GM19240 (cell line): ENCODE results near the gene AGPAT2.

ENCODE experiments used
- DNase-seq: peaks from one replicate; pipeline ENCODE4 v3.0.0; 2011; ENCODE audit warnings: low spot score; ENCODE audit not compliant: insufficient read length

Gene AGPAT2

DNA sequence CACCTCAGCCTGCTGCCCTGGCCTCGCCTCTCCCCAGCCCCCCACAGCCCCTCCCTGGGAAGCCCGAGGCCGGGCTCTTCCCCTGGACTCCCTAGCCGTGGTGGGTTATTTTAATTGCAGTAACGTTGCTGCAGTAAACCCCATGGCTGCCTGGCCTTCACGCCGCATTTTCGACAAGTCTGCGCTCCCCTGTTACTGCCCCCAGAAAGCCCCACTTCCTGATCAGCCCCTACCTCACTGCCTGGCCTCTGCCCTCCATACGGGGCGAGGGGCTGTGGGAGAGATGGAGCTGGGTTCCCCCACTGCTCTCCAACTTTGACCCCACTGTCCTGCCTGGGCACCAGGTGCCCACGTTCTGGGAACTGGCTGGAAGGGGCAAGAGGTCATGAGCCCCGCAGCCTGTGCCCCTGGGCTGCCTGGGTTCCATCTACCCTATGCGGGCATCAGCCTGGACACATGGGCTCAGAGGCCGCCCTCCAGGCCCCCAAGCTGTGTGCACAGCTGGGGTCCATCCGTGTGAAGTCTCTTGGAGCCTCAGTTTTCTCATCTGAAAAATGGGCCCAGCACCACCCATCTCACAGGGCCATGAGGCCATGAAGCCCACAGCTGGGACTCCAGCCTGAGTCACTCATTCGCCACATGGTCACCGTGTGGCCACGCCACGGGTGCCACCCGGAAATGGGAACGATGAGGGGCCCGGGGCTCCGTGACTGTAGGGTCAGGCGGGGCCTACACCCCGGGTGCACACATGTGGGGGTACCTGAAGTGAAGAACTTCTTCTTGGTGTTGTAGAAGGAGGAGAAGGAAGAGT lies 13.1 kb downstream of the AGPAT2 start:
- no peak for DNase-seq

DNA sequence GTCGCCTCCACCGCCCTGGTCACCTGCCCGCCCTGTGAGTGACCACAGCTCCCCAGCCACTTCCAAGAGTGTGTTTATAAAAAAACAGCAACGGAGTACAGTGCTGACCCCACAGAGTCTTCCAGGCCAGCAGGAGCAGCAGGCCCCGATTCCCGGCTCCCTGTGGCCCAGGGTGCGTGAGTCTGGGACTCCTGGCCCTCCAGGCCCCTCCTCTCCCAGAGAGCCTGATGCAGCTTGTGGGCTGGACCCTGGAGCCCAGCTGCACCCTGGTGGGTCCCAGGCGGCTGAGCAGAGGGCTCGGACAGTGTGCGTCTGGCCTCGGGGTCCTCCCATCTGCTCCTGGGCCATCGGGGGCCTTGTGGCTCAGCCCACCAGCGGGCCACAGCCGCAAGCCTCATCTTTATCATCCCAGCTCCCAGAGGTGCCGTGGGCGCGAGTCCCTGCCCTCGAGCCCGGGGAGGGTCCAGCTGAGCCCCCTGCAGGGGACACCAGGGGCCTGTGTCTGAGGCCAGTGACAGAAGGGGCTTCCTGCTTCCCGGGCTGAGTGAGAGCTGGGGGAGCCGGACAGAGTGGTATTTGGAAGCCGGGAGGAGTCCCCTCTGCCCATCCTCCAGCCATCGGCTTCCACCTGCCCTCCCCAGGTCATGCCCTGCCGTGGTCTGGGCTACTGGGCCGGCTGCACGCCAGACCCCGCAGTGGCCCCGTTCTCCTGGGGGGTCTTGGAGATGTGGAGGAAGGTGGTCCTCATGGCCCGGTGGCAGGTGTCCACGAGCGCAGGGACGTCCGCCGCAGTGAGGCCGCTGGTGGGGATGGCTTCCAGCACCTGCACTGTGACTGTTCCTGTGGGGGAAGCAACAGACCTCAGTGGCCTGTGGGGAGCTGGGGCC lies 13.9 kb downstream of the AGPAT2 start:
- DNase-seq: no peak

DNA sequence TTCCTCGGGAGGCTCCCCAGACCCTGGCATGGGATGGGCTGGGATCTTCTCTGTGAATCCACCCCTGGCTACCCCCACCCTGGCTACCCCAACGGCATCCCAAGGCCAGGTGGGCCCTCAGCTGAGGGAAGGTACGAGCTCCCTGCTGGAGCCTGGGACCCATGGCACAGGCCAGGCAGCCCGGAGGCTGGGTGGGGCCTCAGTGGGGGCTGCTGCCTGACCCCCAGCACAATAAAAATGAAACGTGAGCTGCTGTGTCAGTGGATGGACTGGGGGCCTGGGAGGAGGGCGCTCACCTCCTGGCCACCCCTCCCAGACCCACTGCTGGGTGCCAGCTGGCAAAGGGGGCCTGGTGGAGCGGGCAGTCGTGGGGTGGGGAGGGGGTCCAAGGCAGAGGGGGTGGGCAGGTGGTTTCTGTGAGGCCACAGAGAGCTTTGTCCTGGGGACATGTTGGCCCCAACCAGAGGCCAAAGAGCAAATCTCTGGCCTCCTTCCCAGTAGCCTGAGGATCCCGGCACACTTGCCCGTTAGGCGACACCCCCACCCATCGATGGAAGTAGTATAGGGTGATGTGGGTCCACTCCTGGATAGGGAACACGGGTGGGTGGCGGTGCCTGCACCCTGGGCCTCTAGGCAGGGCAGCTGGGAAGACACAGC lies 14.7 kb downstream of the AGPAT2 start:
- DNase-seq: no peak

DNA sequence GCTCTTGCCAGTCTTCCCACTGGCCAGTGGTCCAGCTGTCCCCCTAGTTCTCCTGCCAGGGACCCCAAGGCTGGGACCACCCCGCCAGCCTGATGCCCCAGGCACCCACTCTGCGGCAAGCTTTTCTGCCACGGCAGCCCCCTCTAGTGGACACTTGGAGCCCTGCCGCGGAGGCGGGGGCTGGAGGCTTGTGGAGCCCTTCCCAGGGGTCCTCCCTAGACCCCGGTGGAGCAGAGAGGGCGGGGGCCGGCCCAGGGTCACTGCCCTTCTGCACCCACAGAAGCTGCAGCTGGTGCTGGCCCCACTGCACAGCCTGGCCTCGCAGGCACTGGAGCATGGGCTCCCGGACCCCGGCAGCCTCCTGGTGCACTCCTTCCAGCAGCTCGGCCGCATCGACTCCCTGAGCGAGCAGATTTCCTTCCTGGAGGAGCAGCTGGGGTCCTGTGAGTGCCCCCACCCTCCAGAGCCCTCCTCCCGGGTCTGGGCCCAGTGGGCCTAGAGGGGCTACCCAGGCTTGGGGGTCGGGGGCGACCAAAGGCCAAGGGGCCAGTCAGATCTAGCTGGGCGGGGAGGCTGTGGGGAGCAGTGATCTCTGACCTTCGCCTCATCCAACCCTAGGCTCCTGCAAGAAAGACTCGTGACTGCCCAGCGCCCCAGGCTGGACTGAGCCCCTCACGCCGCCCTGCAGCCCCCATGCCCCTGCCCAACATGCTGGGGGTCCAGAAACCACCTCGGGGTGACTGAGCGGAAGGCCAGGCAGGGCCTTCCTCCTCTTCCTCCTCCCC lies 15.4 kb downstream of the AGPAT2 start:
- peak; percentile 69 for DNase-seq

DNA sequence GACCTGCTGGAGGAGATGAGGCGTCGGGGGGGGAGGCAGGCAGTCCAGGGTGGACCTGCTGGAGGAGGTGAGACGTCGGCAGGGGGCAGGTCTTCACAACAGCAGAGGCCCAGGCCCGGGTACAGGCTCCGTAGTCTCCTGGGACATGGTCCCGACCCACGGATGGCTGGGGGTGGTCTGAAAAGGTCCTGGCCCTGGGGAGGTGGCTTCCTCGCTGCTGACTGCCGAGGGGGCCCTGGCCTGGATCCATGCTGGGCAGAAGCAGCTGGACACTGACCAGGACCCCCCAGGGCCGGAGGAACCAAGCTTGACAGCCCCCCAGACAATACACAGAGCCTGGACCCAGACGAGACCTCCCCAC lies 16.0 kb downstream of the AGPAT2 start:
- DNase-seq: no peak

DNA sequence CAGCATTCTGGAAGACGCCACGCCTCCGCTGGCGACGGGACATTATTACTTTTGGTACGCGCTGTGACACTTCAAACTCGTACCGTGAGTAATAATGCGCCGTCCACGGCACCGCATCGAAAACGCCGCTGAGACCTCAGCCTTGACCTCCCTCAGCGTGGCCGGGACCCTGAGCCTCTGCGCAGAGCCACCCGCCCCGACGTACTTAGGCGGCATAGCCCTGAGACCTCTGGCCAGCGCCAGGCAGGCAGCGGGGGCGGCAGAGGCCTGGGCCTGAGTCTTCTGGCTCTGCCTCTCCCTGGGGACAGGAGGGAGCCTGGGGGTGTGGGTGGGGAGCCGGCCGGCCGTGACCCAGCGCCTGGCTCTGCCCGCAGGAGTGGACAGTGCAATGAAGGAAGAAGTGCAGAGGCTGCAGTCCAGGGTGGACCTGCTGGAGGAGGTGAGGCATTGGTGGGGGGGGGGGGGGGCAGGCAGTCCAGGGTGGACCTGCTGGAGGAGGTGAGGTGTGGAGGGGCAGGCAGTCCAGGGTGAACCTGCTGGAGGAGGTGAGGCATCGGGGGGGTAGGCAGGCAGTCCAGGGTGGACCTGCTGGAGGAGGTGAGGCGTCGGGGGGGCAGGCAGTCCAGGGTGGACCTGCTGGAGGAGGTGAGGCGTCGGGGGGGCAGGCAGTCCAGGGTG lies 16.5 kb downstream of the AGPAT2 start:
- no peak for DNase-seq

DNA sequence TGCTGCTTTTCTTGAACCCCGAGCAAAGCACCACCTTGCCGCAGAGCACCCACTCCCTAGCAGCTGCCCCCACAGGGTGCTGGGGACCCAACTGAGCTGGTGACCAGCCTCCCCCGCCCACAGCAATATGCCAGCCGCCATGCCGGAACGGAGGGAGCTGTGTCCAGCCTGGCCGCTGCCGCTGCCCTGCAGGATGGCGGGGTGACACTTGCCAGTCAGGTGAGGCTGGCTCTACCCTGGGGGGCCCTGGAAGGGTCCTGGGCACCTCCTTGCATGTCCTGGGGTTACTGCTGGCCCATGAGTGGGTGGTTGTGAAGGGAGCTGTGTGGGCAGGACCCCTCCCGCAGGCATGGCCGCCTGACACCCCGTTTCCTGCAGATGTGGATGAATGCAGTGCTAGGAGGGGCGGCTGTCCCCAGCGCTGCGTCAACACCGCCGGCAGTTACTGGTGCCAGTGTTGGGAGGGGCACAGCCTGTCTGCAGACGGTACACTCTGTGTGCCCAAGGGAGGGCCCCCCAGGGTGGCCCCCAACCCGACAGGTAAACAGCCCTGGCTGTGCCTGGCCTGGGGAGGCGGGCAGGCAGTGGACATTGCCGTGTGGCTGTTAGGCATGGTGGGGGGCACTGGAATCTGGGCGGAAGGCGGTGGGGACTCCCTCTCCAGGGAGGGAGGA lies 17.3 kb downstream of the AGPAT2 start:
- DNase-seq: no peak

DNA sequence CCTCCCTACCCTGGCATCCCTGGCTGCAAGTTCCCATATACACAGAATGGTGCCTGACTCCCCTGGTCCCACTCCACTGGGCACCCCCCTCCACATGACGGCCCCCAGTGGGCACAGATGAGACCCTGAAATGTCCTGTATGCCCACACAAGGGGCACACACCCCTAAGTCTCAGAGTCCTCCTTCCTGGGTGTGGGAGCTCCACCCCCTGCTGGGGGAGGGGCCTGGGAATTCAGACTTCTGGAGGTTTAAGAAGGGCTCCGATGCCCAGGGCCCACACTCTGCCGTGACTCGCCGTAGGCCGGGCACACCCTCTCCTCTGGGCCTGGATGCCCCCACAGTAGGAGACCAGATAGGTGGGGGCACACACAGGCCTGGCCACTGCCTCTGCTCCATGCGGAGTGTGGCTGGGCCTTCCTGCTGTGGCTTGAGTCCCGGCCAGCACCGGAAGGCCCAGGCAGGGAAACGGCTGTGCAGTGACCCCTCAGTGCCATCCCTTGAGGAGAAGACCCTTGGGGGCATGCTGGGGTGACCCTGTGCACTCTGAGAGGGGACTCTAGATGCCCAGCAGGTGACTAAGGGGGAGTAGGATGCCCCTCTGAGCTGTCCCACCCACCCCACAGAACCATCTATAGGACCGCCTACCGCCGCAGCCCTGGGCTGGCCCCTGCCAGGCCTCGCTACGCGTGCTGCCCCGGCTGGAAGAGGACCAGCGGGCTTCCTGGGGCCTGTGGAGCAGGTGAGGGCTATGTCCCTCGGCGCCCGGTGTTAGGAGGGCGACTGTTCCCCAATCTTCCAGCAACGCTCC lies 18.1 kb downstream of the AGPAT2 start:
- no peak for DNase-seq

DNA sequence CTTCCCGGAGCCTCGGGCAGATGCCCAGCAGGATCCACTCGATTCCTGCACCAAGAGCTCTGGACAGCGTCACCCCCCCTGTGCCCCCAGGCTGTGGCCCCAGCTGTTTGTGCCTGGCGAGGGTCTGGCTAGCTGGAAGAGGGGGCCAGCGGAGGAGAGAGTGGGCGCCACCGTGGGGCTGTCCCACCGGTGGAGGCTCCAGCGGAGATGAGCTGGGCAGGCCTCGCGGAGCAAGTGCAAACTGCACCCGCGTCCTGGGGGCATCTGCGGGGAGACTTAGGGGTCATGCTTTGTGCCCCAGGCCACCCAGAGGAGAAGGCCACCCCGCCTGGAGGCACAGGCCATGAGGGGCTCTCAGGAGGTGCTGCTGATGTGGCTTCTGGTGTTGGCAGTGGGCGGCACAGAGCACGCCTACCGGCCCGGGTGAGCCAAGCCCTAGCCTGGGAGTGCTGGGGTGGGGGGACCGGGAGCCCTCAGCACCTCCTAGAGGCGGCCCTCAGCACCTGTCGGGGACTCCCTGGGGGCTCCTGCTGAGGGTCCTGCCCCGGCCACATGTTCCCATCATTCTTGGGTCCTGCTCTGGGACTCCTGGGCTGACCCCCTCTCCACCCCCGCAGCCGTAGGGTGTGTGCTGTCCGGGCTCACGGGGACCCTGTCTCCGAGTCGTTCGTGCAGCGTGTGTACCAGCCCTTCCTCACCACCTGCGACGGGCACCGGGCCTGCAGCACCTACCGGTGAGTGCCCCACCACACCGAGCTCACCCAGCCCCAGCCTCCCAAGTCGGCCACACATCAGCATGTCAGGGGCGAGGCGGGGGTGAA lies 19.1 kb downstream of the AGPAT2 start:
- no peak for DNase-seq

DNA sequence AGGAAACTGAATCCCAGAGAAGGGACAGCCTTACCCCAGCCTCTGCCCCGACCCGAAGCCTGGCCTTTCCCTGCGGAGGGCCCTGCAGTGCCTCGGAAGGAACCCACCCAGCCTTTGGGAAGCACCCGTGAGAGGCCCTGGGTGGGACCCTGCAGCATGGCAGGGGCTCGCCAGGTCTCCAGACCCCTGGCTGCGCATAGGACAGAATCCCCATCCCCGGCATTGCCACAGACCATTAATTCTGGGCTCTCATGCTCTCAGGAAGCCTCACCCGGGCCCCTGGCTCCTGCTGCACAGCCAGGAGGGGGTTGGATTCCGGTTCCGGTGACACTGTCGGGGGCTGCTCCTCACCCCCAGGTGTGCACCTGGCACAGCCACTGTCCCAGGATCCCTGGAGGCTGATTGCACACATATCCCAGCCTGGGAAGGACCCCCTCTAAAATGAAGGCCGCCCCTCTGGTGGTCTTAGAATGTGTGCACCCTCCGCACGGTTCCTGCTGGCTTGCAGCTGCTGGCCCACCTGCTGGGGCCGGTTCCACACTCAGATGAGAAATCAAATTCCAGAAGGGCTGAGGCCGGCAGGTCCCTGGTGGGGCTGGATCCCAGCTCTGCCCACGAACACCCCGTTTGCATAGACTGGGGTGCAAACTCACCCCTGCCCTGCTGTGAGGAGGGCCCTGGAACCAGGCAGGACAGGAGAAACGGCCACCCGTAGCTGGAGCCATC lies 19.9 kb downstream of the AGPAT2 start:
- DNase-seq: no peak

DNA sequence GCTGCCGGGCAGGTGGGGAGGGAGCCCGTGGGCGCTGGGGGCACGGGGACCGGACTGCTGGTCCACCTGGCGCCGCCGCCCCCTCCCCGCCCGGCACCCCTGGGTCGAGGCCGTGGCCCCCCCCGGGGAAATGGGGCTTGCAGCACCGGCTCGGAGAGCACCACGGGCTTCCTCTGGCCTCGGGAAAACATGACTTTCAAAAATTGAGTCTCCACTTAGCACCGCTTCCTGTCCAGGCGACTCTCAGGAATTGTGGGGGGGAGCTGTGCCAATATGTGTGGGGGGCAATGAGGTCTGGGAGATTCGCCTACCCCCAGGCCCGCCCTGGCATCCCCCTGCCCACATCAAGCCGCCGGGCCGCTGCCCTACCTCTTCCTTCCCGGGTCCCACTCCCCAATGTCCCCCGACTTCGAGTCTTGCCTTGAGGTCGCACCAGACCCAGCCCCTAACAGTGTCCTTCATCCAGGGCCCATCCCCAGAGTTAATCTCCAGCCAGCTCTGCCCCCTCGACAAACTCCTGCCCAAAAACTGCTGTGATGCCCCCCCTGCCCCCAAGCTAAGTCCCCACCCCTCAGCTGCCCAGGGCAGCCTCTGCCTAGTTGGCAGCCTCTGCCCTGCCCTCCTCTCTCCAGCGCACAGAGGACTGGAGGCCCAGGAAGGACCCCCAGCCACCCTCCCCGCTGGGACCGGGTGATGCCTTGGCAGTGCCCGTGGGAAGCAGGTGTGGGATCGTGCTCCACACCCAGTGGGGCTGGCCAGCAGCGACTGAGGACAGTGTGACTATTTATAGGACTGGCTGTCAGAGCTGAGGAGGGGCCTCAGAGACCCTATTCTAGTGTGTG lies 20.7 kb downstream of the AGPAT2 start:
- no peak for DNase-seq

DNA sequence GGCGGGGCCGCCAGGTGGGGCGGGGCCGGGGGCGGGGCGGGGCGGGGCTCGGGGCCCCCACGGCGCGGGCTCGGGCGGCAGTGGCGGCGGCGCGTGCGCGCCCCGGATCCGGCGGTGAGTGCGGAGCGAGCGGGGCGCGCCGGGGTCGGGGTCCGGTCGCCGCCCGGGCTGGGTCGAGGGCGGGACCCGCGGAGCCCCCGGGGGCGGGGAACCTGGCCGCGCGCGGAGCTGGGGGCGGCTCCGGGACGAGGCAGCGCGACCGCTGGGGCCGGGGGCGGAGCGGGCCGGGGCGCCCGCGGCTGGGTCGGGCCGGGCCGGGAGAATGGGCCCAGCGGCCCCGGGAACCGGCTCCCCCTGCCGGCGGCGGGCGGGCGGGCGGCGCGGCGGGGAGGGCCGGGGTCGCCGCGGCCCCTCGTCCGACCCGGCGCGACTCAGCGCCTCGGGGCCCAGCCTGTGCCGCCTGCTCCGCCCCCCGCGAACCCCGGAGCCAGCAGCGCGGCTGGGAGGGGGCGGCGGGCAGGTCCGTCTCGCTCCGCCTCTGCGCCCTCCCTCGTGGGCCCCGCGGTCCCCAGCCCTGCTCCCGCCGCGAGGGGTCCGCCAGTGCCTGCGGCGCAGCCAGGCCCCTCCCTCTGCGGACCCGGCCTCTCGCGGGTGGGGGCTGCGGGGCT lies 21.4 kb downstream of the AGPAT2 start:
- no peak for DNase-seq

DNA sequence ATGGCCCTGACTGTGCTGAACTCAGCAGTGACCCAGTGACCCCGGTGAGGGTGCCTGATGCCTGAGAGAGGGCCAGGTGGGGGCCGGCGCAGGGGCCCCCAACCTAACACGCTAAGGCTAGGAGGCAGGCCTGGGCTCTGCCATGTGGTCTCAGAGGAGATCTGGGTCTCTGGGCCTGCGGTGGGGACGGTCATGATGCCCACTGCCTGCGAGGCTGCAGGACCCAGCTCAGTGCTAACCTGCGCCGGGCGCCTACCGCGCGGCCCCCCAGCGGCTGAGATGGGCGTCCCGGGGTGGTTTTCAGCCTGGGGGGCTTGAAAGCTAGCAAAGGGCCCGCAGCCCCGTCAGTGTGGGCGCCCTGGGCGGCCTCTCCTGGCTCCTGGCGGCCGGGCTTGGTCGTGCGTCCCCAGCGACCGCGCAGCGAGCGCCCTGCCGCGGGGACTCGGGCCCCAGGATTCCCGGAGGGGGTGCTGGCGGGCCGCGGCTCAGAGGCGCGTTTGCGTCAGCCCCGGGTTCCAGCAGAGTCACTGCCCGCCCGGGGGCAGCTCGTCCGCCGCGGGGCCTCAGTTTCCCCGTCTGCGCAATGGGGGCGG lies 22.1 kb downstream of the AGPAT2 start:
- DNase-seq: no peak

DNA sequence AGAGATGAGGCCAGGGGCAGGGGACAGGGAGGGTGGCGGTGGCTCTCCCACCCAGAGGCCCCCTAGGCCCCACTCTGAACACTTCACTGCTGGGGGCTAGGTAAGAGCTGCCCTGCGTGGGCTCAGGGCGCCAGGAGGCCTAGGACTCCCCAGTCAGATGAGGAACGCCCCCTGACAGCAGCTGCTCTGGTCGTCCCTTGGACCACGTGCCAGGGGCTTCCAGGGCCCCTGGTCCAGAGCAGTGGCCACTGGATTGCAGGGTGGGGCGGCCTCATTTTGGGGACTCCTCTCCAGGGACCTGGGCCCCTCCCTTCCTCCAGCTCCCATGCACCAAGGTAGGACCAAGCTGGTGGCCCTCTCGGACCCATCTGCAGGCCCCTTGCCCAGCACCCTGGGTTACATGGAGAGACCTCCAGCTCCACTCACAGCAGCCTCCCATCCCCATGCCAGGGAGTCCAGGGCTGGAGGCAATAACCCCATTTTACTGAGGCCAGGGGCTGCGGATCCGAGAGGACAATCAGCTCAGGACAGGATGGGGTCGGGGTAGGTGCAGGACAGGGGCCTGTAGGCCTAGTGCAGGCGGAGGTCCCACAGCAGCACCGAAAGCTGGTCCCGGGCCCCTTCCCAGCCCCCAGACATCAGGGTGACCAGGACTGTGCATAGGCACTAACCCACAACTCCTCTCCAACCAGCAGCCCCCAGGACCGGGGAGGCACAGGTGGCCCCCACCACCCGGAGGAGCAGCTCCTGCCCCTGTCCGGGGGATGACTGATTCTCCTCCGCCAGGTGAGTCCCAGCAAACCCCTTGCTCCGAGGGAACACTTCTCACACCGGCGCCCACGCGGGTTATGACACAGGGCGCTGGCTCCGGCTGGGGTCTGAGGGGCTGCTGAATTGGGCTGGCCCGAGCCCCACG lies 23.0 kb downstream of the AGPAT2 start:
- DNase-seq: no peak
